GM12872 (cell line): ENCODE data around the gene PON2.

Source experiments
- TF ChIP-seq, protein P1 (sequence below): IDR thresholded peaks from 3 replicates; pipeline ENCODE4 v1.5.1; 2011; ENCODE audit warnings: low read depth, mild to moderate bottlenecking, low read length, moderate library complexity; ENCODE audit not compliant: insufficient read depth

PON2 gene

GRCh38 chr7:95476072-95476847, 41.4 kb upstream of the PON2 start:
- TF ChIP-seq, protein P1, sequence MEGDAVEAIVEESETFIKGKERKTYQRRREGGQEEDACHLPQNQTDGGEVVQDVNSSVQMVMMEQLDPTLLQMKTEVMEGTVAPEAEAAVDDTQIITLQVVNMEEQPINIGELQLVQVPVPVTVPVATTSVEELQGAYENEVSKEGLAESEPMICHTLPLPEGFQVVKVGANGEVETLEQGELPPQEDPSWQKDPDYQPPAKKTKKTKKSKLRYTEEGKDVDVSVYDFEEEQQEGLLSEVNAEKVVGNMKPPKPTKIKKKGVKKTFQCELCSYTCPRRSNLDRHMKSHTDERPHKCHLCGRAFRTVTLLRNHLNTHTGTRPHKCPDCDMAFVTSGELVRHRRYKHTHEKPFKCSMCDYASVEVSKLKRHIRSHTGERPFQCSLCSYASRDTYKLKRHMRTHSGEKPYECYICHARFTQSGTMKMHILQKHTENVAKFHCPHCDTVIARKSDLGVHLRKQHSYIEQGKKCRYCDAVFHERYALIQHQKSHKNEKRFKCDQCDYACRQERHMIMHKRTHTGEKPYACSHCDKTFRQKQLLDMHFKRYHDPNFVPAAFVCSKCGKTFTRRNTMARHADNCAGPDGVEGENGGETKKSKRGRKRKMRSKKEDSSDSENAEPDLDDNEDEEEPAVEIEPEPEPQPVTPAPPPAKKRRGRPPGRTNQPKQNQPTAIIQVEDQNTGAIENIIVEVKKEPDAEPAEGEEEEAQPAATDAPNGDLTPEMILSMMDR = no peak

GRCh38 chr7:95473276-95473985, 38.6 kb upstream of the PON2 start:
- TF ChIP-seq, protein P1 = no peak

DNA sequence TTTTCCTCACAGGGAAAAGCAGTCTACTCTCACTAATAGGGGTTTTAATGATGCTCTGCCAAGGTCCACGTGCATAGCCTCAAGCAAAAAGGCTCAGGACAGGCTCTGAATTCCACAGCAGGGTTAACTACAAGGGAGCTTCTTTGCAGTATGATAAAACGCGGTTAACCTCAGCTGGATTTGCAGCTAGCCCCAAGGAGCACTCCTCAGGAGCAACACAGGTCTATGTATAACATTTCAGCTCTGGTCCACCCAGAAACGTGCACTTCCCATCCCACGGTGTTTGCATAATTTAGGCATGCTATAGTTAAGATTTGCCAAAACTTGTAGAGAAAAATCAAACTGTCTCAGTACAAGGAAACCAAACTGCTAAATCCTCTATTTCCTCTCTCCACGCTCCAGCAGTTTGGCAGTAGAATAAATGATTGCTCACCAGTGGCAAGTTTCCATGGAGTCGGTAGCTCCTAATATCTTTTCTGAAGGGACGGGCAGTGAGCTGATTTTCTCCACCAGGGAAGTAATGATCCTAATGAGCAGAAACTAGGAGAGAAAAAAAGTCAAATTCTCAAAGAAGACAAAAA, 37.8 kb upstream of the PON2 start:
- TF ChIP-seq, protein P1 = no peak

- TF ChIP-seq, protein P1 = no peak
Observed at GRCh38 chr7:95471071-95471470, 36.2 kb upstream of the PON2 start.

DNA sequence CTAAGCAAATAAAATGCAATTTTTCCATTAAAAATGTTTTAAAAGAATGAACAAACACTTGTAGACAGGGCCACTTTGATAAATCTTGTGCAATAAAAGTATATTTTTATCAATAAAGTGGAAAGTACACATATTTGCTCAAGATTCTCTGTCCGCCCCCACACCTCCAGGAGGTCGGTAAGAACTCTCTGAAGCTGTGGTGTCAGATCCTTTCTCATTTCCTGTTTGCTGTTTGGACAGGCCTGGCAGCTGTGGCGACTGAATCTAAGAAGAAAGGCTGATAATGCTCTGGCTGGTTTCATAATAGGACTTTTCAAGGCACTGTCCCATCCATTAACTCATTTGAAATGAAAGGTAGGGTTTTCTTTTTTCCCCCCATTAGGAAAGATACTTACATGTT, 35.6 kb upstream of the PON2 start:
- TF ChIP-seq, protein P1 = no peak

GRCh38 chr7:95469848-95470247, 35.0 kb upstream of the PON2 start:
- TF ChIP-seq, protein P1 = no peak

DNA sequence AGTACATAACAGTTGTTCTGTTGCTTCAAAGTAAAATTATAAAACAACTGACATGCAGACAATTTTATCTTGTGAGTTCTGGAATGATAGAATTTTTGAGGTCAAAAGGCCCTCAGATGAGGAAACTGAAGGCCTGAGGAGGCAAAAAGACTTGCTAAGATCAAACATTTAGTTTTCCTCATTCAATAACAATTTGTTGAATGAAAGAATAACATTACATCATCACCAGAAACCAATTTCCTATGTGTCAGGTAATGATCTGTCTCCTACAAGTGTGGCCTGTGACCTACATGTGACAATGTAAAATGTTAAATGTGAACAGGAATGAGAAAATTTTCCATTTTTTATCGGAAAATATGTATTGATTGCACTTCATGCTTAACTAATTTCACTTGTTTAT, 34.4 kb upstream of the PON2 start:
- TF ChIP-seq, protein P1 = no peak
